GM23338 (cell line): ENCODE measurements around the gene SYT10. TPM values are rescaled to one million over a fixed set of nuclear protein-coding genes. Genes with fewer than 3 reads are reported as not detected.

Source experiments
- ATAC-seq: fragments of 200-7000 bp; cut with Tn5 transposase; 3 replicates; pipeline ENCODE4 v1.9.1; 2020
- DNase-seq: peaks from one replicate; pipeline ENCODE4 v3.0.0-alpha.2; 2015; ENCODE audit warnings: low spot score
- H2AFZ ChIP-seq: fragments of 200-600 bp; sonication (generic); 2 replicates; pipeline ENCODE4 v1.8.0; 2016; ENCODE audit warnings: antibody characterized with exemption, mild to moderate bottlenecking, moderate library complexity
- H3F3A ChIP-seq: fragments of 200-600 bp; sonication (generic); replicated peaks from 2 replicates; pipeline ENCODE4 v1.8.0; 2017; ENCODE audit warnings: antibody characterized with exemption, mixed run types, low read depth
- H3K27ac ChIP-seq: fragments of 200-600 bp; sonication (generic); 2 replicates; pipeline ENCODE4 v1.6.1; 2016; ENCODE audit warnings: low read depth
- H3K27me3 ChIP-seq: fragments of 200-600 bp; sonication (generic); 2 replicates; pipeline ENCODE4 v1.8.0; 2016; ENCODE audit warnings: mild to moderate bottlenecking, mixed run types, moderate library complexity; ENCODE audit not compliant: insufficient read depth
- H3K36me3 ChIP-seq: fragments of 200-600 bp; sonication (generic); 2 replicates; pipeline ENCODE4 v1.8.0; 2016; ENCODE audit warnings: mild to moderate bottlenecking; ENCODE audit not compliant: insufficient read depth
- H3K4me1 ChIP-seq: fragments of 200-600 bp; sonication (generic); 2 replicates; pipeline ENCODE4 v1.8.0; 2016; ENCODE audit warnings: mild to moderate bottlenecking, moderate library complexity; ENCODE audit not compliant: insufficient read depth
- H3K4me2 ChIP-seq: fragments of 200-600 bp; sonication (generic); 2 replicates; pipeline ENCODE4 v1.7.1; 2017; ENCODE audit warnings: mixed run types
- H3K4me3 ChIP-seq: fragments of 200-600 bp; sonication (generic); 2 replicates; pipeline ENCODE4 v1.6.1; 2016; ENCODE audit warnings: mixed run types
- H3K79me2 ChIP-seq: fragments of 200-600 bp; sonication (generic); replicated peaks from 2 replicates; pipeline ENCODE4 v1.8.0; 2017; ENCODE audit warnings: mild to moderate bottlenecking; ENCODE audit not compliant: insufficient read depth
- H3K9me2 ChIP-seq: fragments of 200-600 bp; sonication (generic); 2 replicates; pipeline ENCODE4 v1.8.0; 2017; ENCODE audit not compliant: insufficient read depth
- H4K20me1 ChIP-seq: fragments of 200-600 bp; sonication (generic); replicated peaks from 2 replicates; pipeline ENCODE4 v1.8.0; 2017; ENCODE audit warnings: mild to moderate bottlenecking; ENCODE audit not compliant: insufficient read depth
- H3K27ac Mint-ChIP-seq: 2 replicates; pipeline ENCODE4 v1.8.0; 2020; ENCODE audit warnings: inconsistent platforms, mild to moderate bottlenecking, moderate library complexity, mixed read lengths
- H3K27me3 Mint-ChIP-seq: 3 replicates; pipeline ENCODE4 v1.8.0; 2022; ENCODE audit warnings: low read depth, mild to moderate bottlenecking, moderate library complexity, mixed read lengths, inconsistent platforms; ENCODE audit not compliant: insufficient read depth, poor library complexity
- H3K36me3 Mint-ChIP-seq: 3 replicates; pipeline ENCODE4 v1.8.0; 2021; ENCODE audit warnings: low read depth, mild to moderate bottlenecking, inconsistent platforms, moderate library complexity, mixed read lengths
- H3K4me1 Mint-ChIP-seq: 3 replicates; pipeline ENCODE4 v1.8.0; 2020; ENCODE audit warnings: mild to moderate bottlenecking, inconsistent platforms, mixed read lengths
- H3K4me3 Mint-ChIP-seq: 3 replicates; pipeline ENCODE4 v1.8.0; 2021; ENCODE audit warnings: moderate library complexity, mild to moderate bottlenecking, inconsistent platforms, mixed read lengths
- H3K9me3 Mint-ChIP-seq: 3 replicates; pipeline ENCODE4 v1.8.0; 2020; ENCODE audit warnings: moderate library complexity, mild to moderate bottlenecking, inconsistent platforms, mixed read lengths
- EZH2 ChIP-seq: fragments of 200-600 bp; sonication (generic); IDR thresholded peaks from one replicate; pipeline ENCODE4 v1.8.0; 2017; ENCODE audit warnings: antibody characterized with exemption, mild to moderate bottlenecking, low read depth; ENCODE audit not compliant: unreplicated experiment
- EZH2phosphoT487 ChIP-seq: fragments of 200-600 bp; sonication (generic); IDR thresholded peaks from one replicate; pipeline ENCODE4 v1.8.1; 2018; ENCODE audit warnings: antibody characterized with exemption; ENCODE audit not compliant: unreplicated experiment
- JUNB ChIP-seq: IDR thresholded peaks from one replicate; pipeline ENCODE4 v1.6.1; 2016; ENCODE audit warnings: antibody characterized with exemption; ENCODE audit not compliant: unreplicated experiment
- POLR2AphosphoS5 ChIP-seq: IDR thresholded peaks from 2 replicates; pipeline ENCODE4 v1.6.1; 2016; ENCODE audit warnings: antibody characterized with exemption, low read depth
- REST ChIP-seq: IDR thresholded peaks from one replicate; pipeline ENCODE4 v1.6.1; 2018; ENCODE audit warnings: antibody characterized with exemption; ENCODE audit not compliant: unreplicated experiment
- STAT1 ChIP-seq: IDR thresholded peaks from one replicate; pipeline ENCODE4 v1.6.1; 2016; ENCODE audit warnings: antibody characterized with exemption; ENCODE audit not compliant: unreplicated experiment
- polyA plus RNA-seq: library from polyadenylated mRNA; unstranded; fragments of >200 nt; fragmentation: Nextera tagmentation; extraction: Ambion mirVana; gene quantifications from 2 replicates; pipeline ENCODE4 v1.2.1, GENCODE V29; 2016
- total RNA-seq: library from RNA; depleted of rRNA; stranded (reverse); fragments of >200 nt; shearing (Covaris generic); gene quantifications from 2 replicates; pipeline ENCODE4 v1.2.3, GENCODE V29; 2014
- TF ChIP-seq, protein P1 (sequence below): IDR thresholded peaks from 2 replicates; pipeline ENCODE4 v1.6.1; 2016; ENCODE audit warnings: antibody characterized with exemption
- TF ChIP-seq, protein P2 (sequence below), 2 experiments: fragments of 200-600 bp in 1 of 2; sonication (generic) in 1 of 2; conservative IDR thresholded peaks; 2 replicates each; pipeline versions ENCODE4 v1.5.1 to v1.6.1; 2016 to 2017; ENCODE audit warnings: antibody characterized with exemption in 2 of 2, low read depth in 2 of 2, mild to moderate bottlenecking in 2 of 2, moderate library complexity in 1 of 2

Gene SYT10
- total and polyA plus RNA-seq, 2 experiments from 2014 or later = 1.3 to 3.0 TPM

- peaks cover 4% of the 10 kb centered on the region; the same call in 1 of the 2 replicates for H3K9me2 ChIP-seq
- no peak overlapping the region for H3K4me3 ChIP-seq
- Mint-ChIP-seq H3K36me3 (peaks cover 4% of the 10 kb centered on the region; the same call in 1 of the 3 replicates), H3K4me1 (peaks cover 5% of the 10 kb centered on the region; the same call in 1 of the 3 replicates), H3K4me3 (no peak overlapping the region), H3K27me3 (peaks cover 2% of the 10 kb centered on the region), H3K27ac (no peak overlapping the region), H3K9me3 (peaks cover 3% of the 10 kb centered on the region; the same call in 1 of the 3 replicates)
- H4K20me1 ChIP-seq = no peaks in the 10 kb centered on the region
- H3K4me1 ChIP-seq = no peaks in the 10 kb centered on the region
- H3K4me2 ChIP-seq = no peak overlapping the region
- no peaks in the 10 kb centered on the region for H3F3A ChIP-seq
- TF ChIP-seq, protein P1, sequence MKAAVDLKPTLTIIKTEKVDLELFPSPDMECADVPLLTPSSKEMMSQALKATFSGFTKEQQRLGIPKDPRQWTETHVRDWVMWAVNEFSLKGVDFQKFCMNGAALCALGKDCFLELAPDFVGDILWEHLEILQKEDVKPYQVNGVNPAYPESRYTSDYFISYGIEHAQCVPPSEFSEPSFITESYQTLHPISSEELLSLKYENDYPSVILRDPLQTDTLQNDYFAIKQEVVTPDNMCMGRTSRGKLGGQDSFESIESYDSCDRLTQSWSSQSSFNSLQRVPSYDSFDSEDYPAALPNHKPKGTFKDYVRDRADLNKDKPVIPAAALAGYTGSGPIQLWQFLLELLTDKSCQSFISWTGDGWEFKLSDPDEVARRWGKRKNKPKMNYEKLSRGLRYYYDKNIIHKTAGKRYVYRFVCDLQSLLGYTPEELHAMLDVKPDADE = no peak
- TF ChIP-seq EZH2 (no peak), POLR2AphosphoS5 (no peak), EZH2phosphoT487 (no peak), STAT1 (no peak), JUNB (no peak), REST (no peak)
- TF ChIP-seq, protein P2, sequence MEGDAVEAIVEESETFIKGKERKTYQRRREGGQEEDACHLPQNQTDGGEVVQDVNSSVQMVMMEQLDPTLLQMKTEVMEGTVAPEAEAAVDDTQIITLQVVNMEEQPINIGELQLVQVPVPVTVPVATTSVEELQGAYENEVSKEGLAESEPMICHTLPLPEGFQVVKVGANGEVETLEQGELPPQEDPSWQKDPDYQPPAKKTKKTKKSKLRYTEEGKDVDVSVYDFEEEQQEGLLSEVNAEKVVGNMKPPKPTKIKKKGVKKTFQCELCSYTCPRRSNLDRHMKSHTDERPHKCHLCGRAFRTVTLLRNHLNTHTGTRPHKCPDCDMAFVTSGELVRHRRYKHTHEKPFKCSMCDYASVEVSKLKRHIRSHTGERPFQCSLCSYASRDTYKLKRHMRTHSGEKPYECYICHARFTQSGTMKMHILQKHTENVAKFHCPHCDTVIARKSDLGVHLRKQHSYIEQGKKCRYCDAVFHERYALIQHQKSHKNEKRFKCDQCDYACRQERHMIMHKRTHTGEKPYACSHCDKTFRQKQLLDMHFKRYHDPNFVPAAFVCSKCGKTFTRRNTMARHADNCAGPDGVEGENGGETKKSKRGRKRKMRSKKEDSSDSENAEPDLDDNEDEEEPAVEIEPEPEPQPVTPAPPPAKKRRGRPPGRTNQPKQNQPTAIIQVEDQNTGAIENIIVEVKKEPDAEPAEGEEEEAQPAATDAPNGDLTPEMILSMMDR (conservative IDR thresholded peaks at IDR 0.05; ENCODE audit: low read depth in 2 of 2) = no peak
- H3K27ac ChIP-seq = no peak overlapping the region
- ATAC-seq = no peak
- no peak overlapping the region; the same call in 1 of the 2 replicates for H2AFZ ChIP-seq
- no peaks in the 10 kb centered on the region for H3K27me3 ChIP-seq
- DNase-seq = no peak
- H3K79me2 ChIP-seq = no peaks in the 10 kb centered on the region
- no peaks in the 10 kb centered on the region for H3K36me3 ChIP-seq
These were observed 108.7 kb downstream of the SYT10 start for GRCh38 chr12:33330940-33331339.
